ENCODE data around the gene MYLK4. TPM values are rescaled to one million over a fixed set of nuclear protein-coding genes. Genes with fewer than 3 reads are reported as not detected.

Gene MYLK4
- total RNA-seq, 1 donor from 2014 or later = 1.0 TPM

DNA sequence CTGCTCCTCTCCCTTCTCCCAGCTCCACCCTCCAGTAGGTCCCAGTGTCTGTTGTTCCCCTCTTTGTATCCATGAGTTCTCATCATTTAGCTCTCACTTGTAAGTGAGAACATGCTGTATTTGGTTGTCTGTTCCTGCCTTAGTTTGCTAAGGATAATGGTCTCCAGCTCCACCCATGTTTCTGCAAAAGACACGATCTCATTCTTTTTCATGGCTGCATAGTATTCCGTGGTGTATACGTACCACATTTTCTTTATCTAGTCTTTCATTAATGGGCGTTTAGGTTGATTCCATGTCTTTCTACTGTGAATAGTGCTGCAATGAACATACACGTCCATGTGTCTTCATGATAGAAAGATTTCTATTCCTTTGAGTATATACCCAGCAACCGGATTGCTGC is 136.6 kb downstream of the MYLK4 start:
- peaks cover 2% of the 10 kb centered on the region for H3K36me3 Mint-ChIP-seq (ENCODE audit: unreplicated experiment)
- no peak overlapping the region for H3K27ac Mint-ChIP-seq (ENCODE audit: unreplicated experiment)

More for the DNA sequence above, 136.6 kb downstream of the MYLK4 start:
- Mint-ChIP-seq H3K4me1 (ENCODE audit: unreplicated experiment) (peaks cover 27% of the 10 kb centered on the region), H3K27me3 (ENCODE audit: unreplicated experiment) (peaks cover 3% of the 10 kb centered on the region), H3K9me3 (ENCODE audit: unreplicated experiment) (peaks cover 3% of the 10 kb centered on the region), H3K4me3 (ENCODE audit: unreplicated experiment) (no peak overlapping the region)
- no peak for TF ChIP-seq CTCF (IDR thresholded peaks at IDR 0.05)
- DNase-seq (ENCODE audit: extremely low spot score, unreplicated experiment) = no peak

Other genes starting within 250 kb of the MYLK4 start
- gene WRNIP1, start 14.5 kb upstream of the MYLK4 start, total RNA-seq = 35.9 and 40.6 TPM in 2 replicates
- gene SERPINB1, start 90.9 kb upstream of the MYLK4 start, total RNA-seq = 13.7 and 14.8 TPM in 2 replicates
- gene SERPINB9, start 152.4 kb upstream of the MYLK4 start, total RNA-seq = 0.34 and 0.48 TPM in 2 replicates
- 90.2 and 93.1 TPM in 2 replicates for gene SERPINB6, start 220.6 kb upstream of the MYLK4 start, total RNA-seq
- 35.5 and 40.1 TPM in 2 replicates for gene NQO2, start 249.0 kb upstream of the MYLK4 start, total RNA-seq